Fibroblast of upper back skin (primary cell): ENCODE results near the gene TSEN2.
"Not testable (repeated sequence)": the region's sequence is repeated elsewhere in the genome, so short reads cannot be mapped to it uniquely, and the experiment has no call there.

Experiments used
- DNase-seq: peaks from one replicate; pipeline ENCODE4 v3.0.0-alpha.2; 2013

Gene TSEN2

DNA sequence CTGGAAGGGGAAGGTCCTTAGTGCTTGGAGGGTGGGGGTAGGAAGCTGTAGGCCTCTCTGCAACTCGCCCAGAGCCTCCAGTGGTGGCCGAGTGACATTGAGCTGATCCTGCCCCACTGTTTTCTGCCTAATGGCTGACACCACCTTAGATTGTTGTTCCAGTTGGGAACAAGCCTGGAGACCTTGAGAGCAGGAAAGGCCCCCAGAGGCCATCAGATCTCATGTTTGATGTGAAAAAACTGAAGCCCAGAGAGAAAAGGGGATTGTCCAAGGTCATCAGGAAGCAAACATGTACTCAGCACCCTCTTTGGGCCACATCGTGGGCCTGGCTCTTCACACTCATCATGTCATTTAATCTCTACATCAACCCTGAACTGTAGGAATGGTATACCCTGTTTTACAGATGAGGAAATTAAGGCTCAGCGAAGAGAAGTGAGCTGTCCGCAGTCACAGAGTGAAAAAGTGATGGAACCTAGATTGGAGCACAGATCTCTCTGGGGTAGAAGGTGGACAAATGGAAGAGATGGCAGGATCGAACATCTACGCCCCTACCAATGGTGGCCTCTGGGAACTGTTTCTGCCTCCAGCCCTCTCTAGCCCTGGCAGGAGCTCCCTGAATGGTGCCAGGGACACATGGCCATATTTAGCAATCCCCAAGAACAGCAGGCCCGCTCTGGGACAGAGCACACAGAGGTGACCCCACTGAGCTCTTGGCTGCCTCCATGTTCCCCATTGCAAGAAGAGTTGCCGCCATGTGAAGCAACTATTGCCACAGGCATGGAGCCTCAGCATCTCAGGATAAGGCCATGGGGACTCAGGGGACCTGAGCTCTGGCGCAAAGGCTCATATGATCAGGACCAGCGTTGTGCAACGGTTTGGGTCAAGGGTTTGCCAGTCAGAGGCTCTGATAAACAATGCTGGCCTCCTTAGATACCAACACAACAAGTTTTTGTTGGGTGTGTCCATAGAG is 31.6 kb upstream of the TSEN2 start:
- no peak for DNase-seq

DNA sequence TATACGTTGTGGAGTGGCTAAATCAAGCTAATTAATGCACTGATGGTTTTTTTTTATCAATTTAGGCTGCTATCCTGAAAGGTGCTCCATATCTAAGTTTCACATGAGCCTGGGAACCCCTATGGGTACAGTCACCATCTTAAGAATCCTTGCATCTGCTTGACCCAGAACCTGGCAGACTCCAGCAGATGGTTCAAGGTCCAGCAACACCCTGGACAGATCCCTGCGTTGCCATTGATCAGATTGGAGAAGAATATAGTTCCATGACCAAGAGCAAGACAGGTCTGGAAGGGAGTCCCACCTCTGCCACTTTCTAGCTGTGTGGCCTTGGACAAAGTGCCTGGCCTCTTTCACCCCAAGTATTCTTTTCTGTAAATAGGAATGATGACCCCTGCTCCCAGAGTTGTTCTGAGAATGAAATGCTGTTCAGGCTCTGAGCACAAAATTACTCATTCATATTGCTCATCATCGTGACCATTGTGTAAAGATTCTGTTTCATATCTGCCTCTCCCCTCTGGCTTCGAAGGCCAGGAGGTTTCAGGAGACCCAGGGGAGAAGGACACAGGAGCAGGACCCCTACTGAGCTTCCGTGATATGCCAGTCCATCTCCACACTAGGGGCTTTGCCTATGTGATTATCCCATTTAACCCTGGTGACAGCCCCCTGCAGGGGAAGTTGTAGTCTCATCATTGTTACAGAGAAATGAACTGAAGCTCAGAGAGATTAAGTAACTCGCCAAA is 30.0 kb upstream of the TSEN2 start:
- DNase-seq: peak; percentile 11

DNA sequence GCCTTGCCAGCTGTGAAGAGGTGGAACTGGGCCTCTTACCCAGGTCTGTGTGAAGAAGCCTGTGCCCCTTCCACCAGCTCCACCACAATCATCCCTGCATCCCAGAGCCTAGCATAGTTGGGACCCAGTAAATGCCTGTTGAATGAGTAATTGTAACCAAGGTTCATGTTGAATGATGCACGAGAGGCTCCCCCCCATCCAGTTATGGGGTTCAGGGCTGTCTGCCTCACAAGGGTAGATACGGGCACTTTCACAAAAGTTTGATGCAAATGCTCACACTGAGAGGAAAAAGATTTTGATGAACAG is 29.5 kb upstream of the TSEN2 start:
- peak; percentile 11 for DNase-seq

DNA sequence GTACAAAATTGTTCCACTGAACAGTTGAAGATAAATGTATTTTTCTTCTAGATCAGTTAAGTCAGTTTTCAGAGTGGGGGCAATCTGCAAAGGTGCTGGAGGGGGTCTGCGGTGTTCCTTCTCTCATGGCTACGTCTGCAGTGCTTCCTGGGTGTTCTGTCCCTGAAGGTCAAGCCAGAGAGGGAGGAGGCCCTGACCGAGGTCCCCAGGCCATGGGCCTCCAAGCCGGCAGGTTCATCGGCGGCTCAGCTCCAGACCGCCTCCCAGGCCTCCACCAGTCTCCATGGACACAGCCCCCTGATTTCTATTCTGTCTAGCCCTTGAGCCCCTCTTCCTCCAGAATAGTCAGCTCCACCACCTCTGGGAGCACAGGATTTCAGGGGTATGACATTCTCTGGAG is 28.5 kb upstream of the TSEN2 start:
- no peak for DNase-seq

DNA sequence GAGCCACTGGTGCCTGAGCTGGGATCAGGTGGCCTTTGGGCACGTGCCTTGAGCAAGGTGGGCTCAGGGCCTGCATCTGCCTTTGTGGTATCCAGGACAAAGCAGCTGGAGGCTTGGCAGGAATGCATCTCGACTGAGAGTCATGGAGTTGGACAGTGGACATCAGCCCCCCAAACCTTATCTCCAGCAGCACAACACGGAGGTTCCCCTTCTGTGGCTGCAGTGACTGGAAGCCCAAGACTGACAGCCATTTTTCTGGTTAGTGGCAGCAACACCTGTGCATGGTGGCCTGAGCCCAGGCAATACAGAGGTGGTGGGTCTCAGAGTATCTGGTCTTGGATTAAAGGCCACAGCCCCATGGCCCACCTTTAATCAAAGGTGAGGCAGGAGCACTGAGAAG is 27.8 kb upstream of the TSEN2 start:
- no peak for DNase-seq

DNA sequence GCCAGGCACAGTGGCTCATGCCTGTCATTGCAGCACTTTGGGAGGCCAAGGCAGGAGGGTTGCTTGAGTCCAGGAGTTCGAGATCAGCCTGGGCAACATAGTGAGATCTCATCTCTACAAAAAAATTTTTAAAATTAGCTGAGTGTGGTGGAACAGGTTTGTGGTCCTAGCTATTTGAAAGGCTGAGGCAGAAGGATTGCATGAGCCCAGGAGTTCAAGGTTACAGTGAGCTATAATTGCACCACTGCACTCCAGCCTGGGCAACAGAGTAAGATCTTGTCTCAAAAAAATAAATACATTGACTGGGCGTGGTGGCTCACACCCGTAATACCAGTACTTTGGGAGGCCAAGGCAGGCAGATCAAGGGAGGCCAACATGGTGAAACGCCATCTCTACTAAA is 26.9 kb upstream of the TSEN2 start:
- not testable (repeated sequence) for DNase-seq

DNA sequence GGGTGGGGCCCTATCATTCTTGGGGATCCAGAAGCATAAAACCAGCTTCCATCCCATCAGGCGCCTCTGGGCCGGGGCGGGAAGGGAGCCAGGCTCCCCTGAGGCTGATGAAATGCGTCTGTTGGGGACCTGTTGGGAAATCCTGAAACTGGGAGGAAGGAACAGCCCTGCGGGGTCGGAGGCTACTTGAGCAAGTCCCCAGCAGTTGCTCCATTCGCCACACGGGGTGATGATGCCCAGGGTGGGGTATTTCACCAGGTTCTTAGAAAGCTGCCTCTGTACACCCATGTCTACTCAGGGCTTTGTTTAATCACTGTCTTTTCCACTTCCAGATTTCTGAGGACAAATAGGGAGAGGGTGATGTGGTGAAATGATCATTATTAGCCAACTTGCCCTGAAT is 25.4 kb upstream of the TSEN2 start:
- no peak for DNase-seq

DNA sequence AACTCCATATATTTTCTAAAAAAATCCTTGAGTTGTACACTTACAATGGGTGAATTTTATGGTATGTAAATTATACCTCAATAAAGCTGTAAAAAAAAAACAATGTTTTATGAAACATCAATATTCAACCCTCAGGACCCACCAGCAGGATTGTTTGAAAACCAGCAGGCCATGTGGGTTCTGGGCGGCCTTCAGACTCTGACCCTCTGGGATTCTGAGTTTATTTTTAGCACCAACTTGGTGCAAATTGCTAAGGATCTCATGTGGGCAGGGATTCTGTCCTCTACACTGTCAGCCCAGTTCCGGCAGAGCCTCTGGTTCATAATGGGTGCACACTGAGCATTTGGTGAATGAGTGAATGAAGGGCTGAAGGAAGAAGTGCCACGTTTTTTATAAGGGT is 24.2 kb upstream of the TSEN2 start:
- no peak for DNase-seq

DNA sequence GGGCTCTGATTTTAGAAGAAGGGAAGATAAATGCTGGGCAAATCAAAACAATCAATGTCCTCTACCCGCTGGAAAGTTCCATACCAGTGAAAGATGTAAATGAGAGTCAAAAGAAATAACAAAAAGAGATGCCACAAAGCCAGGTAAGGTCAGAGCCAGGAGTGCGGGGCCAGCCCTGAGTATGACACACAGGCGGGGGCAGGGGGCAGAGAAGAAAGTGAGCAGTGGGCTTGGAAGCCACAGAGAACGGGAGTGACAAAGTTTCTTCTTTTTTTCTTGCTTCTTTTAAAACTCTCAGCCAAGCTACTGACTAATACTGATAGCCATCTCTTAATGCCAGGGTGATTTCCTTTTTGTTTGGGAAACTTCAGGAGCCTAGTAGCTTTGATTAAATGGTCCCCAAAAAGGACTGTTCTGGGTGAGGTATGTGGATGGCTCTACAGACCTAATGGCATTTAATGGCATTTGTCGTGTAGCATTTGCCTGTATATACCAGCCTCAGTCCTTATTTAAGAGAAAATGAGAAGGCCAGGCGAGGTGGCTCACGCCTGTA is 23.1 kb upstream of the TSEN2 start:
- DNase-seq: no peak

DNA sequence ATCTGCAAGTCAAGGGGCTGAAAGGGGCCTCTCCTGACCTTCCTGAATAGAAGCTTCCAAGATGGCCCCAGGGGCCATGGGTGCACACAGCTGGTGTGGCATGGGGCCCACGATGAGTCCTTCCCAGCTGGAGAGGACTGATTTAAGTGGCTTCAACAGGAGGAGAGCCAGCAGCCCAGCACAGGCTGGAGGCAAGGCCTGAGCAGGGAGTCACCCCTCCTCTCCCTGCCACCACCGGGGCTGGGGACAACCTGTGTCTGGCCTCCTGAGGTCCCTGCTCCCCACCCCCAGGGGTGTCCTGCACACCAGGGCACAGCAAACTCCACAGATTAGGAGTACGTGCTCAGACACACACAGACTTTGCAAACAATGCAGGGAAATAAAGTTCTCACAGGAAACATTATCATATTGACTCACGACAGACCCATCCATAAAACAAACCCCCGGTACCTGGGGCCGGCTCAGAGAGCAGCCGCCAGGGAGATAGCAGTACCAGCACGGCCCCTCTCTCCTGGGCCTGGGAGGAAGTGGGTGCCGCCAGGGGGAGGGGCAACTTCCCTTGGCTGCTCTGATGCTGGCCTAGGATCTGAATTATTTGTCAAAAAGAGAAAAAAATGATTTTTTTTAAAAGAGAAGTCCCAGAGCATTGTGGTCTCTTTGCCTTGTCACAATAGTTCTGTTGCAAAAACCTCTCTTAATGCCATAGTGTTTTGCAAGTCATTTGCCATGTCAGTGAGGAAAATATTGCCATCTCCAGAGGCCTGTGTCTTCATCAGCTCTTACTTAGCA is 21.9 kb upstream of the TSEN2 start:
- no peak for DNase-seq

DNA sequence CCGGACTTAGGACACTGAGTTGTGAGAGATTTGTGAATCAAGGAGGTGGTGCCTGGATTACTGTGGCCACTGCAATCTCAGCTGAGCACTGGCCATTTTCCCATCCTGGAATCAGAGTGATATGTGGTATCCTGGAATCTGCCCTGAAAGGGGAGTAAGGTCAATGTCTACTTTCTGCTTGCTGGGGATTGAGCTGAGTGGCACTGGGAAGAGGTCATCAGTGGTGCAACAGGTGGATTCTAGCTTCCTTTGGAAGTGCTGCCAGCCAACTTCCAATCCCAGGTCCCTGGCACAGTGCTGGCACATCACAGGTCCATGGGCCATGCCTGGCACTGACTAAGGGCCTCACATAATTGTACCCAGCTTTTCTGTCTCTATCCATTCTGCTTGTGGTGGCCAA is 20.6 kb upstream of the TSEN2 start:
- DNase-seq: no peak

DNA sequence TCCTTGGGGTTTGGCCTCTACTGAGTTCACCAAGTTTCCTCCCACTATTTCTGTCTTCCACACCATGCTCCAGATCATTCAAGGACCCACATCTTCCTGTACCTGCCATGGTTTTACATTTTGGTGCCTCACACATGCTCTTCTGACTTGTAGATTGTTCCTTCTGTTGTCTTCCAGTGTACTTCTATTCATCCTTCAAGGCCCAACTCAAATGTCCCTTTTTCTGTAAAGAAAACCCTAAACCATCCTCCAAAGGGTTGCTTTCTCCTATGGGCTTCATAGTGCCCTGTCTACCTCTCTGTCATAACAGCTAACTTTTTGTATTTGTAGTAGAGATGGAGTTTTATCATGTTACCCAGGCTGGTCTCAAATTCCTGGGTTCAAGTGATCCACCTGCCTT is 20.1 kb upstream of the TSEN2 start:
- DNase-seq: no peak

DNA sequence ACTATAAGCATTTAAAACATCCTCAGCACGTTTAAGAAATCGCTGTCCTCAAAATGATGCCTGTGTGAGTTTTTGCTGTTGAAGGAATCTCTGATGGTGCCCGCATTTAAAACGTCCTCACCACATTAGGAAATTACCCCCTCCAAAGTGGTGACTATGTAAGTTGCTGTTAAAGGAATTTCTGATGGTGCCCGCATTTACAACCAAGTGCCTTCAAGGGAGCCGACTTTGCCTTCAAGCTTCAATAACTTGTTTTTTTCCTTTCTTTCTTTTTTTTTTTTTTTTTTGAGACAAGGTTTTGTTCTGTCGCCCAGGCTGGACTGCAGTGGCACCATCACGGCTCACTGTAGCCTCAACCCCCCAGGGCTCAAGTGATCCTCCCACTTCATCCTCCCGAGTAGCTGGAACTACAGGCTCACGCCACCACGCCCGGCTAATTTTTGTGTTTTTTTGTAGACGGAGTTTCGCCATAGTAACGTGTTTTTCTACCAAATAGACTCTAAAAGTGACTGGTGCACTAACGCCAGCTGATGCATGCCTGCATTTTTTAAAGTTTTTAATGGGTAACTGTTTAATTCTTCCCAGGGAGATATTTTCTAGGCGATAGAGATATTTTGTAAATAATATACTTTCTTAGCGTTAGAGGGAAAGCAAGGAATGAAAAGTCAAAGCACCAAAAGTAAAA is 19.0 kb upstream of the TSEN2 start:
- no peak for DNase-seq

DNA sequence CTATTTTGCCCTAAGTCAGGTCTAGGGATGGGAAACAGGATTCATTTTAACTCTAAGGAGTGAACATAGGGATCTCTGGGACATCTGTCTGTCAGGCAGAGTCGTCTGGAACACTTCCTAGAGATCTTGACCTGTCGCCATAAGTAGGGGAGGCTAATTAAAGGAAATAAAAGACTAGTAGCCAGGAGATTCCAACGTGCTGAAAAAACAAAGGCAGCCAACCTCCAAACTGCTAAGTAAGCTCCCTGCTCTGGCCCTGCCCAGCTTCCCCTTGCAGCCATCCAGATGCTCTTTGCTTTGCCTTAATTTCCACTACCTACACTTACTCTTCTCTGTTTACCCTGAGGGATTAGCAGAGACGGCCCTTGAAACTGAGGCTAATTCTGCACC is 18.4 kb upstream of the TSEN2 start:
- DNase-seq: no peak

DNA sequence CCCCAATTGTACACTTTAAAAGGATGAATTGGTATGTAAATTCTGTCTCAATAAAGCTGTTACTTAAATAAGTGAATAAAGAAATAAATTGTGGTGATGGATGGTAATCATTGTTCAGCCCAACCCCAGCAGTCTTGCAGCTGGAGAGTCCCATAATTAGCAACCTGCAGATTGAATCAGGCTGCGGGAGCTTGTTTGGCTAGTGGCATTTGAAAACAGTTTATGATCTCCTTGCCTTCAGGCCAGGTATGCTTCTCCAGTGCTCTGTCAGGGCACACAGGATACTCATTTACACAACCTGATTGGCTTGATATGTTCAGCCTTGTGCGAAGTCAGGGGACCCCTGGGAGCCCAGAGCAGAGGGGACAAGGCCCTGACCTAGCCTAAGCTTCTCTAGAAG is 16.5 kb upstream of the TSEN2 start:
- DNase-seq: no peak

DNA sequence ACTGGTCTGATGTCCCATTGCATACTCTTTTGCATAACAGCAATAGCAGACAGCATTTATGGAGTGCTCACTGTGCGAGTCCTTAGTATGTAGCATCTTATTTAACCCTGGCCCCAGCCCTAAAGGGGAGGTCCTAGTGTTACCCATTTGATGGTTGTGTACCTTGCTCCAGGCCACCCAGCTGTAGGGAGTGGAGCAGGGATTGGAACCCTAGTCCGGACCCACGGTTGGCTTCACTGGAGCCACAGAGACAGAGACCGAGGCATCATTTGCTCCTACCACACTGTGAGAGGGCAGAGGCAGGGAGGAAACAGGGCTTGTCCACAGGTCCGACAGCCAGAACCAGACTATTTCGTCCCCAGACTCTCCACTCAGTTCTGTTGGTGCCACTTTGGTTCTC is 16.0 kb upstream of the TSEN2 start:
- no peak for DNase-seq

DNA sequence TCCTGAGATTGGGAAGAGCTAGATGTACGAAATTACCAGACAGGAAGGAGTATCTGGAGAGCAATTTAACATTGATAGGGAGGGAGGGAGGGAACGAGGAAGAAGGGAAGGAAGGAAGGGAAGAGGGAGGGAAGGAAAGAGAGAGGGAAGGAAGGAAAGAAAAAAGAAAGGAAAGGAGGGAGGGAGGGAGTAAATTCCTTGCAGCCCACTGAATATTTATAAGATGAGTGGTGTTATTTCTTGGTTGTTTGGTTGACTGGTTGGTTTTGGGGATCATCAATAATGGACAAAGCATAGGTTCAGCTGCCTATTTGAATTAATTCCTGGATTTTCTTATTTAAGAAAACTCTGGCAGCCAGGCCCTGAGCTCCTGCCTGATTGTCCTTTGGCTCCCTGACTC is 15.5 kb upstream of the TSEN2 start:
- no peak for DNase-seq

DNA sequence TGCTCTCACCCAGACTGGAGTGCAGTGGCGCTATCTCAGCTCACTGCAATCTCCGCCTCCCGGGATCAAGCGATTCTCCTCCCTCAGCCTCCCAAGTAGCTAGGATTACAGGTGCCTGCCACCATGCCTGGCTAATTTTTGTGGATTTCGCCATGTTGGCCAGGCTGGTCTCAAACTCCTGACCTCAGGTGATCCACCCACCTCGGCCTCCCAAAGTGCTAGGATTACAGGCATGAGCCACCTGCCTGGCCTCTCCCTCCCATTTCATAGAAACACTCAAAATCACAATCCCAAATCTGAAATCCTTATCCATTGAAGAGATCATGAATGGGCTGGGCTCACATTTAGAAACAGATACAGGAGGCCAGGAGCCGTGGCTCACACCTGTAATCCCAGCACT is 15.1 kb upstream of the TSEN2 start:
- DNase-seq: not testable (repeated sequence)

DNA sequence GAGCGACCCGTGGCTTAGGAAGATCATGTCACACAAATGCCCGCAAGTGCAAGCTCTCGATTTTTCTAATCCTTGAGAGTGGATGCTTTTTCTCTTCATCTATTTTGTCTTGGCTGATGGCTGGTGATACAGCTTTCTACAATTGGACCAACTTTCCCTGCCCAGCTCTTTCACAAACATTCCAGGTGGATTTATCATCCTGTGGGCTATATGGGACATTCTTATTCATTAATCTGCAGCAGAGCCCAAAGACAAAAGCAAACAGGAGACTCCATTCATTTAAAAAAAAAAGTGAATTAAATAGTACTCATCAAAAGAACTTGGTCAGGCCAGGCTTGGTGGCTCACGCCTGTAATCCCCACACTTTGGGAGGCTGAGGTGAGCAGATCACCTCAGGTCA is 14.2 kb upstream of the TSEN2 start:
- DNase-seq: peak; percentile 57

DNA sequence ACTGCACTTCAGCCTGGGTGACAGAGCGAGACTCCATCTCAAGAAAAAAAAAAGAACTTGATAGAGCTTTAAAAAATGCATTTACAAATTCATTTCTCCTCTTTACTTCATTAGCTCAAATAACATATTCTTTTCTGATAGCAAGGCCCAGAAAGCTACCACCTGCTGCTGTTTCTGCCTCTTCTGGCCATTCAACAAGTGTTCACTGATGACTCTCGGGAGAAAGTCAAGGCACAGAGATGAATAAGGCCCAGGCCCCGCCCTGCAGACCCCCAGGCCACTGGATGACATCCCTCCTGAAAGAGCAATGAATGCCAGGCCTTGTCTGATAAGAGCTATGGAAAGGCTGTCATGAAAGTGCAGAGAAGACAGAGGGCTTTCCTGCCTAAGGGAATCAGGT is 13.6 kb upstream of the TSEN2 start:
- no peak for DNase-seq

DNA sequence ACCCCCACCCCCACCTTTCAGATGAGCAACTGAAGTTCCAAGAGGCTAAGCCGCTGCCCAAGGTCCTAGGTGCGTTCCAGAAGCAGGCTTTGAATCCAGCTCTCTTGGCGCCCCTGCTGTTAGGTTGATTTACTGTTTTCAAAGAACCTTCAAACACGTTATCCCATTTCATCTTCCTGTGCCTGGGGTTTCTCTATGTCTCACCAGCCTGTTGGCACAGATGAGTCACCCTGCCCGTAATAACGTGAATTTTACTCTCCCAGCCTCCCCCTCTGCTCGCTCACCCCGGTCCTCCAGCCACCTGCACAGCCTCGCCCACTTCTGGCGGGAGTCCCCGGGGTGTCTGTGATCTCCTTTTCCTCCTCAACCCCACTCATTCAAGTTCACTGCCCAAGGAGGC is 13.0 kb upstream of the TSEN2 start:
- no peak for DNase-seq

DNA sequence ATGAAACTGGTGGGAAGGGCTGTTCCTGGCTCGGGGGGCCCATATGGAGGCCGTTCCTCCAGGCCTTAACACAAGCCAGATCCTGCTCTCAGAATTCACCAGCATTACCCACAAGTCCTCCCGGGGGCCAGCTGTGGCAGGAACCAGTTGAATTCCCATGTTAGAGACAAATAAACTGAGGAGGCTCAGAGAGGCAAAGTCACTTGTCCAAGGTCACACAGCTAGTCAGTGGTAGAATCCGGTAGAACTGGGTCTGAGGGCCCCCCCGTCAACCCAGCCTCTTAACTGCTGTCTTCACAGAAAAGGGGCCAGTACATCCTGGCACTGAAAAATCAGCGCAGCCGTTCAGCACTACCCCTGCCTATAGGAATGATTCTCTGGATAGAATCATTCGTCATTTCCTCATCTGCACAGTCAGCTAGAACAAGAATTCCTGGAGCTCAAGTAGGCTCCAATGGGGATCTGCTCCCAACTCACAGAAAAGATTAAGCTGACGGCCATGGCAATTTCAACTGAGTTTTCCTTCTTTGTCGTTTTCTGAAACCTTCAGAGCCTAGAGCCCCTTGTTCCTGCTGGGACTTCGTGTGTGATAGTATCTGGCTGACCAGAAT is 12.2 kb upstream of the TSEN2 start:
- peak; percentile 36 for DNase-seq
